Measurements from ENCODE around the gene TREH.

The TREH gene

GRCh38 chr11:118632577-118633318 lies 46.7 kb downstream of the TREH start:
- DNase-seq (ENCODE audit: insufficient read length, low spot score) (no peak), FAIRE-seq (no peak)

GRCh38 chr11:118631142-118631909 lies 48.1 kb downstream of the TREH start:
- FAIRE-seq (no peak), DNase-seq (ENCODE audit: insufficient read length, low spot score) (no peak)

GRCh38 chr11:118629761-118630661 lies 49.4 kb downstream of the TREH start:
- no peak for DNase-seq (ENCODE audit: insufficient read length, low spot score)
- FAIRE-seq, result no peak

- DNase-seq (ENCODE audit: insufficient read length, low spot score) (no peak), FAIRE-seq (no peak)
Observed at GRCh38 chr11:118628861-118629549, 50.4 kb downstream of the TREH start.

GRCh38 chr11:118628432-118628831 lies 51.0 kb downstream of the TREH start:
- FAIRE-seq (no peak), DNase-seq (ENCODE audit: insufficient read length, low spot score) (no peak)

- no peak for FAIRE-seq
Observed at GRCh38 chr11:118628031-118628430, 51.4 kb downstream of the TREH start.

GRCh38 chr11:118627566-118627965 lies 51.9 kb downstream of the TREH start:
- no peak for FAIRE-seq
- DNase-seq (ENCODE audit: insufficient read length, low spot score), result no peak

More at GRCh38 chr11:118628031-118628430, 51.4 kb downstream of the TREH start:
- no peak for DNase-seq (ENCODE audit: insufficient read length, low spot score)

- FAIRE-seq (no peak), DNase-seq (ENCODE audit: insufficient read length, low spot score) (no peak)
Observed at GRCh38 chr11:118625976-118626375, 53.5 kb downstream of the TREH start.

- no peak for FAIRE-seq
- DNase-seq (ENCODE audit: insufficient read length, low spot score), result no peak
Observed at GRCh38 chr11:118625036-118625690, 54.3 kb downstream of the TREH start.

GRCh38 chr11:118623269-118623655 lies 56.2 kb downstream of the TREH start:
- FAIRE-seq, result no peak

GRCh38 chr11:118622376-118623268 lies 56.8 kb downstream of the TREH start:
- FAIRE-seq (no peak), DNase-seq (ENCODE audit: insufficient read length, low spot score) (no peak)

More at GRCh38 chr11:118623269-118623655, 56.2 kb downstream of the TREH start:
- no peak for DNase-seq (ENCODE audit: insufficient read length, low spot score)

- FAIRE-seq, result no peak
Observed at GRCh38 chr11:118621784-118622375, 57.6 kb downstream of the TREH start.

GRCh38 chr11:118621071-118621783 lies 58.2 kb downstream of the TREH start:
- FAIRE-seq, result no peak
- DNase-seq (ENCODE audit: insufficient read length, low spot score), result no peak

More at GRCh38 chr11:118621784-118622375, 57.6 kb downstream of the TREH start:
- no peak for DNase-seq (ENCODE audit: insufficient read length, low spot score)

GRCh38 chr11:118620529-118621070 lies 58.9 kb downstream of the TREH start:
- DNase-seq (ENCODE audit: insufficient read length, low spot score) (no peak), FAIRE-seq (no peak)

GRCh38 chr11:118619444-118620197 lies 59.8 kb downstream of the TREH start:
- no peak for FAIRE-seq

GRCh38 chr11:118618991-118619375 lies 60.5 kb downstream of the TREH start:
- FAIRE-seq (no peak), DNase-seq (ENCODE audit: insufficient read length, low spot score) (no peak)

More at GRCh38 chr11:118619444-118620197, 59.8 kb downstream of the TREH start:
- DNase-seq (ENCODE audit: insufficient read length, low spot score), result no peak

Measured in GM19239 (cell line).